Hepatocyte (in vitro differentiated cells): ENCODE data around the gene TMEM273. TPM values are rescaled to one million over a fixed set of nuclear protein-coding genes. Genes with fewer than 3 reads are reported as not detected.

Experiments
- DNase-seq: peaks from one replicate; pipeline ENCODE4 v3.0.0-alpha.2; 2016; ENCODE audit warnings: low spot score
- H2AFZ ChIP-seq: fragments of 200-600 bp; sonication (generic); 2 replicates; pipeline ENCODE4 v1.6.0; 2016; ENCODE audit warnings: antibody characterized with exemption, mild to moderate bottlenecking
- H3K27ac ChIP-seq: fragments of 200-600 bp; sonication (generic); 2 replicates; pipeline ENCODE4 v1.5.1; 2016; ENCODE audit warnings: mild to moderate bottlenecking
- H3K27me3 ChIP-seq: fragments of 200-600 bp; sonication (generic); 2 replicates; pipeline ENCODE4 v1.6.1; 2016
- H3K36me3 ChIP-seq: fragments of 200-600 bp; sonication (generic); replicated peaks from 2 replicates; pipeline ENCODE4 v1.5.1; 2016; ENCODE audit warnings: low read depth; ENCODE audit not compliant: insufficient read depth
- H3K4me1 ChIP-seq: fragments of 200-600 bp; sonication (generic); 2 replicates; pipeline ENCODE4 v1.5.1; 2016; ENCODE audit warnings: mild to moderate bottlenecking, moderate library complexity; ENCODE audit not compliant: insufficient read depth
- H3K4me2 ChIP-seq: fragments of 200-600 bp; sonication (generic); 2 replicates; pipeline ENCODE4 v1.6.0; 2016
- H3K4me3 ChIP-seq: fragments of 200-600 bp; sonication (generic); 2 replicates; pipeline ENCODE4 v1.5.1; 2016; ENCODE audit warnings: mild to moderate bottlenecking
- H3K79me2 ChIP-seq: fragments of 200-600 bp; sonication (generic); 2 replicates; pipeline ENCODE4 v1.6.0; 2017; ENCODE audit warnings: mild to moderate bottlenecking
- H3K9me2 ChIP-seq: fragments of 200-600 bp; sonication (generic); replicated peaks from 2 replicates; pipeline ENCODE4 v1.6.0; 2017; ENCODE audit warnings: mild to moderate bottlenecking; ENCODE audit not compliant: insufficient read depth
- H3K9me3 ChIP-seq: fragments of 200-600 bp; sonication (generic); 2 replicates; pipeline ENCODE4 v1.5.1; 2016; ENCODE audit warnings: low read depth, mild to moderate bottlenecking
- H4K20me1 ChIP-seq: fragments of 200-600 bp; sonication (generic); 2 replicates; pipeline ENCODE4 v1.6.0; 2016; ENCODE audit warnings: mild to moderate bottlenecking; ENCODE audit not compliant: insufficient read depth, poor library complexity, severe bottlenecking
- EZH2 ChIP-seq: fragments of 200-600 bp; sonication (generic); IDR thresholded peaks from 2 replicates; pipeline ENCODE4 v1.6.1; 2016; ENCODE audit warnings: antibody characterized with exemption, mild to moderate bottlenecking, borderline replicate concordance
- EZH2phosphoT487 ChIP-seq: fragments of 200-600 bp; sonication (generic); IDR thresholded peaks from one replicate; pipeline ENCODE4 v1.6.1; 2018; ENCODE audit warnings: antibody characterized with exemption, mild to moderate bottlenecking, low read depth, moderate library complexity; ENCODE audit not compliant: unreplicated experiment, severe bottlenecking
- WGBS: methylation state at CpG from one replicate; pipeline ENCODE4 v1.1.6; 2016; ENCODE audit warnings: low lambda C conversion rate; ENCODE audit errors: missing lambda C conversion rate; 5-methylcytosine and 5-hydroxymethylcytosine counted together
- polyA plus RNA-seq: library from polyadenylated mRNA; unstranded; fragments of >200 nt; fragmentation: Nextera tagmentation; extraction: Ambion mirVana; gene quantifications from 2 replicates; pipeline ENCODE4 v1.2.1, GENCODE V29; 2016
- total RNA-seq: library from RNA; depleted of rRNA; stranded (reverse); fragments of >200 nt; gene quantifications from 2 replicates; pipeline ENCODE4 v1.2.3, GENCODE V29; 2014
- TF ChIP-seq, protein P1 (sequence below): fragments of 200-600 bp; sonication (generic); IDR thresholded peaks from 2 replicates; pipeline ENCODE4 v1.5.1; 2016; ENCODE audit warnings: antibody characterized with exemption, mild to moderate bottlenecking; ENCODE audit not compliant: poor library complexity

Gene TMEM273
- total and polyA plus RNA-seq, 2 experiments from 2014 or later, result 0.27 TPM; not detected in 1

DNA sequence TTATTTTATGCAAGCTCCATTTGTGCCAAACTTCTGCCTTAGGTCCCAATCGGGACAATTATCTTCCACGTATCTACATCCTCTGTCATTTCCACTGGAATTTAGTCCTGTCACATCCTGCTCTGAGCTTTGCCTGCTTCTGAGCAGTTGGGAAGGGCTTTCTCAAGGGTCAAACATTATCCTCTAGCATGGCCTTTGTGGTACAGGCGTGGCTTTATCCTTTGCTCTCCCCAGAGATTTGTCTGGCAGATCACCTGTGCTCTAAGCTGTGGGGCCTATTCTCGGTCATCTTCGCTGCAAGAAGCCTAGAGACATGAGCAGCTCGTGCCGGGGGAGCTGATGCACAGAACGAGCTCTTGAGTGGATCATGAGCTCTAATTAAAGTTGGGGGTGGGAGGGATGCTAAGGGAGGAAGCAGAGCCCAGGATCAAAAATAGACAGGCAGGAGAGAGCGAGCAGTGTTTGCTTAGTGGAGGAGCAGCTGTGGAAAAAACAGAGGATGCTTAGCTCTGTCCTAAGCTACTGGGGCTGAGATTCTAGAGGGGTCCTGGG, 19.8 kb upstream of the TMEM273 start:
- Histone ChIP-seq H3K4me1 (no peaks in the 10 kb centered on the region), H2AFZ (no peak overlapping the region), H3K9me2 (no peaks in the 10 kb centered on the region), H3K27ac (no peak overlapping the region), H4K20me1 (no peaks in the 10 kb centered on the region), H3K79me2 (no peaks in the 10 kb centered on the region), H3K36me3 (no peaks in the 10 kb centered on the region), H3K9me3 (no peaks in the 10 kb centered on the region), H3K4me2 (no peak overlapping the region), H3K27me3 (peaks cover 11% of the 10 kb centered on the region), H3K4me3 (no peak overlapping the region)
- TF ChIP-seq EZH2phosphoT487, result no peak
- TF ChIP-seq, protein P1, sequence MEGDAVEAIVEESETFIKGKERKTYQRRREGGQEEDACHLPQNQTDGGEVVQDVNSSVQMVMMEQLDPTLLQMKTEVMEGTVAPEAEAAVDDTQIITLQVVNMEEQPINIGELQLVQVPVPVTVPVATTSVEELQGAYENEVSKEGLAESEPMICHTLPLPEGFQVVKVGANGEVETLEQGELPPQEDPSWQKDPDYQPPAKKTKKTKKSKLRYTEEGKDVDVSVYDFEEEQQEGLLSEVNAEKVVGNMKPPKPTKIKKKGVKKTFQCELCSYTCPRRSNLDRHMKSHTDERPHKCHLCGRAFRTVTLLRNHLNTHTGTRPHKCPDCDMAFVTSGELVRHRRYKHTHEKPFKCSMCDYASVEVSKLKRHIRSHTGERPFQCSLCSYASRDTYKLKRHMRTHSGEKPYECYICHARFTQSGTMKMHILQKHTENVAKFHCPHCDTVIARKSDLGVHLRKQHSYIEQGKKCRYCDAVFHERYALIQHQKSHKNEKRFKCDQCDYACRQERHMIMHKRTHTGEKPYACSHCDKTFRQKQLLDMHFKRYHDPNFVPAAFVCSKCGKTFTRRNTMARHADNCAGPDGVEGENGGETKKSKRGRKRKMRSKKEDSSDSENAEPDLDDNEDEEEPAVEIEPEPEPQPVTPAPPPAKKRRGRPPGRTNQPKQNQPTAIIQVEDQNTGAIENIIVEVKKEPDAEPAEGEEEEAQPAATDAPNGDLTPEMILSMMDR, result no peak
- TF ChIP-seq EZH2, result no peak
- no peak for DNase-seq
- 86% methylated on average over 9 of the region's 9 CpGs for WGBS

DNA sequence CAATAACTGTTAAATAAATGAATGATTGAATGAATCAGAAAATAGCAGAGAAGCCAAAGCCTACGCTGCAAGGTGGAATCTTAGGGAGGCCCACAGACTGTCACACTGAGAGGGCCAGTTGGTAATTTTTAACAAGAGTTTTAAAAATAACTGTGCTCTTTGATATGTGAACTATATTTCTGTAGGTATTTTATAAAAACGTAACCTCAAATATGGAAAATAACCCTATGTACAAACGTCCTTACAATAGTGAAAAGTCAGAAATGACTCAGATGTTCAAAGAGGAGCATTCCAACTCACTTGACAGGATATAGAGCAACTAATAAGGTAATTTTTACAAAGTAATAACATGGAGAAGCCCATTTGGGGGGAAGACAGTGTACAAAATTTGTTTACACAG, 18.9 kb upstream of the TMEM273 start:
- no peak for TF ChIP-seq EZH2
- TF ChIP-seq, protein P1, result no peak
- no peak for TF ChIP-seq EZH2phosphoT487
- H3K9me2 ChIP-seq, result no peaks in the 10 kb centered on the region
- 82% methylated on average over 3 of the region's 3 CpGs for WGBS

GRCh38 chr10:49205206-49205605, 17.0 kb upstream of the TMEM273 start:
- Histone ChIP-seq H3K27me3 (peaks cover 11% of the 10 kb centered on the region), H3K27ac (no peak overlapping the region), H3K9me3 (no peaks in the 10 kb centered on the region), H3K4me3 (no peak overlapping the region), H2AFZ (no peak overlapping the region), H3K9me2 (no peaks in the 10 kb centered on the region), H4K20me1 (no peaks in the 10 kb centered on the region), H3K79me2 (no peaks in the 10 kb centered on the region), H3K36me3 (no peaks in the 10 kb centered on the region), H3K4me1 (no peaks in the 10 kb centered on the region), H3K4me2 (no peak overlapping the region)
- 95% methylated on average over 3 of the region's 3 CpGs for WGBS
- no peak for TF ChIP-seq EZH2phosphoT487
- TF ChIP-seq, protein P1, result no peak
- TF ChIP-seq EZH2, result no peak
- DNase-seq, result no peak

More for the DNA sequence above, 18.9 kb upstream of the TMEM273 start:
- H3K27ac ChIP-seq, result no peak overlapping the region
- no peaks in the 10 kb centered on the region for H3K79me2 ChIP-seq
- H3K4me1 ChIP-seq, result no peaks in the 10 kb centered on the region
- no peaks in the 10 kb centered on the region for H3K9me3 ChIP-seq
- H3K27me3 ChIP-seq, result peaks cover 11% of the 10 kb centered on the region
- no peak overlapping the region for H3K4me2 ChIP-seq
- no peak for DNase-seq
- H3K4me3 ChIP-seq, result no peak overlapping the region
- no peak overlapping the region for H2AFZ ChIP-seq
- H3K36me3 ChIP-seq, result no peaks in the 10 kb centered on the region
- H4K20me1 ChIP-seq, result no peaks in the 10 kb centered on the region
